HEK293 (cell line): Measurements from ENCODE around the gene GALC.

ENCODE experiments used
- SETDB1 ChIP-seq: IDR thresholded peaks from one replicate; pipeline ENCODE4 v1.6.1; 2017; ENCODE audit warnings: mild to moderate bottlenecking, low read length, moderate library complexity, mixed read lengths; ENCODE audit not compliant: insufficient read length
- YY1 ChIP-seq: fragments of 450-650 bp; formaldehyde crosslinking; IDR thresholded peaks from 2 replicates; pipeline ENCODE4 v1.5.1; 2018; ENCODE audit warnings: missing biosample characterization, missing genetic modification characterization
- ZNF174 ChIP-seq: fragments of 450-650 bp; formaldehyde crosslinking; IDR thresholded peaks from 2 replicates; pipeline ENCODE4 v1.5.0; 2017; ENCODE audit warnings: missing biosample characterization, mild to moderate bottlenecking, missing genetic modification characterization
- ZNF214 ChIP-seq: fragments of 450-650 bp; formaldehyde crosslinking; IDR thresholded peaks from 2 replicates; pipeline ENCODE4 v1.5.1; 2017; ENCODE audit warnings: missing biosample characterization, mild to moderate bottlenecking, missing genetic modification characterization, borderline replicate concordance
- ZNF280D ChIP-seq: fragments of 450-650 bp; formaldehyde crosslinking; IDR thresholded peaks from 2 replicates; pipeline ENCODE4 v1.5.1; 2016; ENCODE audit warnings: missing biosample characterization, missing genetic modification characterization
- ZNF548 ChIP-seq: fragments of 450-650 bp; formaldehyde crosslinking; IDR thresholded peaks from 2 replicates; pipeline ENCODE4 v1.5.1; 2016; ENCODE audit warnings: missing biosample characterization, missing genetic modification characterization
- ZNF600 ChIP-seq: fragments of 450-650 bp; formaldehyde crosslinking; IDR thresholded peaks from 2 replicates; pipeline ENCODE4 v1.5.1; 2016; ENCODE audit warnings: missing biosample characterization, missing genetic modification characterization
- ZNF777 ChIP-seq: fragments of 450-650 bp; formaldehyde crosslinking; IDR thresholded peaks from 2 replicates; pipeline ENCODE4 v1.5.1; 2017; ENCODE audit warnings: missing biosample characterization, missing genetic modification characterization, borderline replicate concordance
- TF ChIP-seq, protein P1 (sequence below): fragments of 450-650 bp; formaldehyde crosslinking; IDR thresholded peaks from 2 replicates; pipeline ENCODE4 v1.5.1; 2016; ENCODE audit warnings: missing biosample characterization, missing genetic modification characterization
- TF ChIP-seq, protein P2 (sequence below): fragments of 450-650 bp; IDR thresholded peaks from 2 replicates; pipeline ENCODE4 v1.5.1; 2018; ENCODE audit warnings: missing biosample characterization, missing genetic modification characterization
- TF ChIP-seq, protein P3 (sequence below): fragments of 450-650 bp; formaldehyde crosslinking; IDR thresholded peaks from 2 replicates; pipeline ENCODE4 v1.5.1; 2016; ENCODE audit warnings: missing biosample characterization, missing genetic modification characterization
- TF ChIP-seq, protein P4 (sequence below): fragments of 450-650 bp; formaldehyde crosslinking; IDR thresholded peaks from 2 replicates; pipeline ENCODE4 v1.5.1; 2016; ENCODE audit warnings: missing biosample characterization, missing genetic modification characterization

- no peak for TF ChIP-seq ZNF174
- no peak for TF ChIP-seq ZNF280D
- no peak for TF ChIP-seq ZNF214 (tag by site-specific recombination)
- no peak for TF ChIP-seq SETDB1
- TF ChIP-seq, protein P1, sequence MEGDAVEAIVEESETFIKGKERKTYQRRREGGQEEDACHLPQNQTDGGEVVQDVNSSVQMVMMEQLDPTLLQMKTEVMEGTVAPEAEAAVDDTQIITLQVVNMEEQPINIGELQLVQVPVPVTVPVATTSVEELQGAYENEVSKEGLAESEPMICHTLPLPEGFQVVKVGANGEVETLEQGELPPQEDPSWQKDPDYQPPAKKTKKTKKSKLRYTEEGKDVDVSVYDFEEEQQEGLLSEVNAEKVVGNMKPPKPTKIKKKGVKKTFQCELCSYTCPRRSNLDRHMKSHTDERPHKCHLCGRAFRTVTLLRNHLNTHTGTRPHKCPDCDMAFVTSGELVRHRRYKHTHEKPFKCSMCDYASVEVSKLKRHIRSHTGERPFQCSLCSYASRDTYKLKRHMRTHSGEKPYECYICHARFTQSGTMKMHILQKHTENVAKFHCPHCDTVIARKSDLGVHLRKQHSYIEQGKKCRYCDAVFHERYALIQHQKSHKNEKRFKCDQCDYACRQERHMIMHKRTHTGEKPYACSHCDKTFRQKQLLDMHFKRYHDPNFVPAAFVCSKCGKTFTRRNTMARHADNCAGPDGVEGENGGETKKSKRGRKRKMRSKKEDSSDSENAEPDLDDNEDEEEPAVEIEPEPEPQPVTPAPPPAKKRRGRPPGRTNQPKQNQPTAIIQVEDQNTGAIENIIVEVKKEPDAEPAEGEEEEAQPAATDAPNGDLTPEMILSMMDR (tag by site-specific recombination), result no peak
- TF ChIP-seq, protein P2, sequence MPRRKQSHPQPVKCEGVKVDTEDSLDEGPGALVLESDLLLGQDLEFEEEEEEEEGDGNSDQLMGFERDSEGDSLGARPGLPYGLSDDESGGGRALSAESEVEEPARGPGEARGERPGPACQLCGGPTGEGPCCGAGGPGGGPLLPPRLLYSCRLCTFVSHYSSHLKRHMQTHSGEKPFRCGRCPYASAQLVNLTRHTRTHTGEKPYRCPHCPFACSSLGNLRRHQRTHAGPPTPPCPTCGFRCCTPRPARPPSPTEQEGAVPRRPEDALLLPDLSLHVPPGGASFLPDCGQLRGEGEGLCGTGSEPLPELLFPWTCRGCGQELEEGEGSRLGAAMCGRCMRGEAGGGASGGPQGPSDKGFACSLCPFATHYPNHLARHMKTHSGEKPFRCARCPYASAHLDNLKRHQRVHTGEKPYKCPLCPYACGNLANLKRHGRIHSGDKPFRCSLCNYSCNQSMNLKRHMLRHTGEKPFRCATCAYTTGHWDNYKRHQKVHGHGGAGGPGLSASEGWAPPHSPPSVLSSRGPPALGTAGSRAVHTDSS (tag by site-specific recombination), result no peak
- TF ChIP-seq, protein P3, sequence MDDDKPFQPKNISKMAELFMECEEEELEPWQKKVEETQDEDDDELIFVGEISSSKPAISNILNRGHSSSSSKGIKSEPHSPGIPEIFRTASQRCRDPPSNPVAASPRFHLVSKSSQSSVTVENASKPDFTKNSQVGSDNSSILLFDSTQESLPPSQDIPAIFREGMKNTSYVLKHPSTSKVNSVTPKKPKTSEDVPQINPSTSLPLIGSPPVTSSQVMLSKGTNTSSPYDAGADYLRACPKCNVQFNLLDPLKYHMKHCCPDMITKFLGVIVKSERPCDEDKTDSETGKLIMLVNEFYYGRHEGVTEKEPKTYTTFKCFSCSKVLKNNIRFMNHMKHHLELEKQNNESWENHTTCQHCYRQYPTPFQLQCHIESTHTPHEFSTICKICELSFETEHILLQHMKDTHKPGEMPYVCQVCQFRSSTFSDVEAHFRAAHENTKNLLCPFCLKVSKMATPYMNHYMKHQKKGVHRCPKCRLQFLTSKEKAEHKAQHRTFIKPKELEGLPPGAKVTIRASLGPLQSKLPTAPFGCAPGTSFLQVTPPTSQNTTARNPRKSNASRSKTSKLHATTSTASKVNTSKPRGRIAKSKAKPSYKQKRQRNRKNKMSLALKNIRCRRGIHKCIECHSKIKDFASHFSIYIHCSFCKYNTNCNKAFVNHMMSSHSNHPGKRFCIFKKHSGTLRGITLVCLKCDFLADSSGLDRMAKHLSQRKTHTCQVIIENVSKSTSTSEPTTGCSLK (tag by site-specific recombination), result no peak
- TF ChIP-seq, protein P4, sequence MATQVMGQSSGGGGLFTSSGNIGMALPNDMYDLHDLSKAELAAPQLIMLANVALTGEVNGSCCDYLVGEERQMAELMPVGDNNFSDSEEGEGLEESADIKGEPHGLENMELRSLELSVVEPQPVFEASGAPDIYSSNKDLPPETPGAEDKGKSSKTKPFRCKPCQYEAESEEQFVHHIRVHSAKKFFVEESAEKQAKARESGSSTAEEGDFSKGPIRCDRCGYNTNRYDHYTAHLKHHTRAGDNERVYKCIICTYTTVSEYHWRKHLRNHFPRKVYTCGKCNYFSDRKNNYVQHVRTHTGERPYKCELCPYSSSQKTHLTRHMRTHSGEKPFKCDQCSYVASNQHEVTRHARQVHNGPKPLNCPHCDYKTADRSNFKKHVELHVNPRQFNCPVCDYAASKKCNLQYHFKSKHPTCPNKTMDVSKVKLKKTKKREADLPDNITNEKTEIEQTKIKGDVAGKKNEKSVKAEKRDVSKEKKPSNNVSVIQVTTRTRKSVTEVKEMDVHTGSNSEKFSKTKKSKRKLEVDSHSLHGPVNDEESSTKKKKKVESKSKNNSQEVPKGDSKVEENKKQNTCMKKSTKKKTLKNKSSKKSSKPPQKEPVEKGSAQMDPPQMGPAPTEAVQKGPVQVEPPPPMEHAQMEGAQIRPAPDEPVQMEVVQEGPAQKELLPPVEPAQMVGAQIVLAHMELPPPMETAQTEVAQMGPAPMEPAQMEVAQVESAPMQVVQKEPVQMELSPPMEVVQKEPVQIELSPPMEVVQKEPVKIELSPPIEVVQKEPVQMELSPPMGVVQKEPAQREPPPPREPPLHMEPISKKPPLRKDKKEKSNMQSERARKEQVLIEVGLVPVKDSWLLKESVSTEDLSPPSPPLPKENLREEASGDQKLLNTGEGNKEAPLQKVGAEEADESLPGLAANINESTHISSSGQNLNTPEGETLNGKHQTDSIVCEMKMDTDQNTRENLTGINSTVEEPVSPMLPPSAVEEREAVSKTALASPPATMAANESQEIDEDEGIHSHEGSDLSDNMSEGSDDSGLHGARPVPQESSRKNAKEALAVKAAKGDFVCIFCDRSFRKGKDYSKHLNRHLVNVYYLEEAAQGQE (tag by site-specific recombination), result no peak
- TF ChIP-seq ZNF548 (tag by site-specific recombination), result no peak
- no peak for TF ChIP-seq YY1
- TF ChIP-seq ZNF777 (tag by site-specific recombination), result no peak
- TF ChIP-seq ZNF600 (tag by site-specific recombination), result no peak
Observed at GRCh38 chr14:88023658-88024187, 30.7 kb upstream of the GALC start.
